Measurements from ENCODE around the gene CDKN2AIP. TPM values are rescaled to one million over a fixed set of nuclear protein-coding genes. Genes with fewer than 3 reads are reported as not detected.

CDKN2AIP gene
- total RNA-seq, 2 experiments from 2014 or later, result 38.8 to 39.8 TPM

Other genes with a start within 250 kb of the CDKN2AIP start
- not detected for gene CLDN22, start 124.4 kb upstream of the CDKN2AIP start, total RNA-seq
- gene CLDN24, start 122.2 kb upstream of the CDKN2AIP start, total RNA-seq, result not detected
- gene ING2, start 60.4 kb downstream of the CDKN2AIP start, total RNA-seq, result 10 to 100 TPM; 14.5 to 15.4 TPM
- 10 to 100 TPM; 13.9 to 14.1 TPM for gene RWDD4, start 214.5 kb downstream of the CDKN2AIP start, total RNA-seq
- 10 to 100 TPM; 33.0 to 34.6 TPM for gene TRAPPC11, start 214.7 kb downstream of the CDKN2AIP start, total RNA-seq